Pancreas (tissue), 10 donors: ENCODE results near the gene RTL1. TPM values are rescaled to one million over a fixed set of nuclear protein-coding genes. Genes with fewer than 3 reads are reported as not detected.

Experiments used
- ATAC-seq, 4 donors: fragments of 200-7000 bp; cut with Tn5 transposase; one replicate each; pipeline versions ENCODE4 v1.8.0 to v1.9.1; 2020; ENCODE audit warnings: mild to moderate bottlenecking in 4 of 4, moderate library complexity in 4 of 4
- DNase-seq, 6 donors: peaks; one replicate each; pipeline ENCODE4 v3.0.0-alpha.2; 2020
- FAIRE-seq: peaks from 2 replicates; lab custom pipeline; 2012; peaks lifted over from hg19 to GRCh38; lab: Jason Lieb, UNC
- H3K27ac ChIP-seq, 4 donors: fragments of 200-600 bp; sonication (generic); 1 replicate in 3 of 4; 2 replicates in 1 of 4; pipeline versions ENCODE4 v1.5.0 to v1.8.0; 2020
- H3K27me3 ChIP-seq, 4 donors: fragments of 200-600 bp; one replicate each; pipeline ENCODE4 v1.8.0; 2021
- H3K36me3 ChIP-seq, 3 donors: fragments of 200-600 bp; sonication (generic) in 1 of 3; one replicate each; pipeline versions ENCODE4 v1.5.0 to v1.8.0; 2020 to 2021
- H3K4me1 ChIP-seq, 3 donors: fragments of 200-600 bp; one replicate each; pipeline ENCODE4 v1.8.0; 2021
- H3K4me3 ChIP-seq, 4 donors: fragments of 200-600 bp; sonication (generic) in 2 of 4; one replicate each; pipeline versions ENCODE4 v1.5.0 to v1.8.0; 2020 to 2021
- H3K9me3 ChIP-seq, 4 donors: fragments of 200-600 bp; one replicate each; pipeline ENCODE4 v1.8.0; 2021
- CTCF ChIP-seq, 4 donors: fragments of 200-600 bp; sonication (generic) in 3 of 4; IDR thresholded peaks; one replicate each; pipeline versions ENCODE4 v1.5.0 to v1.8.0; 2021; ENCODE audit warnings: antibody characterized with exemption in 4 of 4
- WGBS, 2 donors: extraction: QIAGEN DNeasy Blood & Tissue Kit; methylation state at CpG; one replicate each; pipeline ENCODE4 v1.1.7; 2013; 5-methylcytosine and 5-hydroxymethylcytosine counted together
- intact Hi-C, 3 donors: fragments of 100-400 bp; cut with DNase I; formaldehyde crosslinking; loops; one replicate each; pipeline versions ENCODE4 v1.11.1 to v1.14.2; 2022
- polyA plus RNA-seq, 2 donors: library from polyadenylated mRNA; stranded (reverse); fragments of 200-250 nt; gene quantifications; one replicate each; pipeline ENCODE4 v1.2.3, GENCODE V29; 2013
- total RNA-seq, 6 donors: library from RNA; stranded (reverse); fragmentation: NEBNext Ultra II Directional in 4 of 6; extraction: Animal tissue kit (Norgen Biotek cat#: 25700) in 4 of 6; gene quantifications; one replicate each; pipeline versions ENCODE4 v1.2.1 to v1.2.4, GENCODE V29; 2021 to 2023
- donor health status: healthy with polysubstance abuse.
- donor health status: DM: no; HTN: no; CAD: no; lungs with moderate emphysema.
- donor health status: DM: no; HTN: no; CAD: no.
- donor health status: control.
- donor health status: control.
- donor health status: Bipolar disorder and iron deficiency.
- donor health status: DM: yes; HTN: yes; CAD: no.
- donor health status: DM: no; HTN: no; CAD: no.
- donor health status: DM: no; HTN: no; CAD: no.
- donor health status: DM: yes; HTN: yes; CAD: no.

The RTL1 gene
- total and polyA plus RNA-seq, 8 donors, result 0.02 to 0.80 (median 0.03) TPM; not detected in 3

GRCh38 chr14:100898935-100899883 is 4.3 kb downstream of the RTL1 start:
- no peak for FAIRE-seq
- intact Hi-C loops, result no loop called here
- no peak overlapping the region for H3K4me3 ChIP-seq
- TF ChIP-seq CTCF (IDR thresholded peaks at IDR 0.05), result no peak
- H3K9me3 ChIP-seq, result no peaks in the 10 kb centered on the region
- H3K36me3 ChIP-seq, result no peaks in the 10 kb centered on the region
- peak in 3 of 4 donors; percentile 37 to 44 (median 42) for ATAC-seq
- DNase-seq, result peak in 4 of 6 donors; percentile 8 to 47 (median 23)
- H3K27me3 ChIP-seq, result no peaks in the 10 kb centered on the region
- WGBS, 2 donors, result 58 to 60% methylated on average over 21 of the region's 21 CpGs
- peaks cover 0 to 9% (median 0%) of the 10 kb centered on the region in 3 donors for H3K4me1 ChIP-seq
- no peak overlapping the region for H3K27ac ChIP-seq

- 60 to 71% methylated on average over 11 of the region's 11 CpGs for WGBS, 2 donors
- Histone ChIP-seq H3K27ac (no peak overlapping the region), H3K4me3 (no peak overlapping the region), H3K36me3 (no peaks in the 10 kb centered on the region), H3K4me1 (peaks cover 0 to 9% (median 0%) of the 10 kb centered on the region in 3 donors), H3K27me3 (no peaks in the 10 kb centered on the region), H3K9me3 (no peaks in the 10 kb centered on the region)
- FAIRE-seq, result no peak
- peak in 2 of 6 donors; percentile 8 to 48 for DNase-seq
- intact Hi-C loops, result no loop called here
- no peak for TF ChIP-seq CTCF (IDR thresholded peaks at IDR 0.05)
- no peak for ATAC-seq
Observed at GRCh38 chr14:100898465-100898864, 5.1 kb downstream of the RTL1 start.

- no peaks in the 10 kb centered on the region for H3K36me3 ChIP-seq
- intact Hi-C loops, result no loop called here
- no peak for FAIRE-seq
- H3K27me3 ChIP-seq, result no peaks in the 10 kb centered on the region
- H3K4me3 ChIP-seq, result no peak overlapping the region
- H3K4me1 ChIP-seq, result peaks cover 0 to 9% (median 0%) of the 10 kb centered on the region in 3 donors
- no peak for ATAC-seq
- no peaks in the 10 kb centered on the region for H3K9me3 ChIP-seq
- peak in 2 of 6 donors; percentile 9 to 52 for DNase-seq
- no peak overlapping the region for H3K27ac ChIP-seq
- 56 to 60% methylated on average over 22 of the region's 22 CpGs for WGBS, 2 donors
- TF ChIP-seq CTCF (IDR thresholded peaks at IDR 0.05), result no peak
Observed at GRCh38 chr14:100896369-100897060, 7.0 kb downstream of the RTL1 start.

GRCh38 chr14:100895411-100895810 is 8.1 kb downstream of the RTL1 start:
- Histone ChIP-seq H3K27me3 (no peaks in the 10 kb centered on the region), H3K4me1 (peaks cover 0 to 5% (median 0%) of the 10 kb centered on the region in 3 donors), H3K4me3 (no peak overlapping the region), H3K36me3 (no peaks in the 10 kb centered on the region), H3K9me3 (no peaks in the 10 kb centered on the region), H3K27ac (no peak overlapping the region)
- ATAC-seq, result no peak
- TF ChIP-seq CTCF (IDR thresholded peaks at IDR 0.05), result no peak
- DNase-seq, result no peak
- FAIRE-seq, result no peak
- WGBS, 2 donors, result 76 to 95% methylated on average over 6 of the region's 6 CpGs
- intact Hi-C loops, result no loop called here
